DND-41 (cell line): ENCODE data around the gene OCA2.
A peak's percentile ranks its signal among the peaks of the same experiment; 100 is the strongest.

Experiments used
- ATAC-seq: fragments of 200-7000 bp; cut with Tn5 transposase; 3 replicates; pipeline ENCODE4 v1.9.1; 2021; ENCODE audit warnings: low read depth; ENCODE audit not compliant: insufficient read depth
- DNase-seq: peaks from one replicate; pipeline ENCODE4 v3.0.0-alpha.2; 2020
- H2AFZ ChIP-seq: 2 replicates; pipeline ENCODE4 v1.6.0; 2012; ENCODE audit warnings: low read depth, low read length
- H3K27ac ChIP-seq: 2 replicates; pipeline ENCODE4 v1.5.1; 2012; ENCODE audit warnings: low read length, inconsistent platforms
- H3K27me3 ChIP-seq: fragments of 200-600 bp; sonication (generic); 2 replicates; pipeline ENCODE4 v1.6.0; 2012; ENCODE audit warnings: low read length, mild to moderate bottlenecking, inconsistent platforms; ENCODE audit not compliant: insufficient read depth, poor library complexity
- H3K36me3 ChIP-seq: 2 replicates; pipeline ENCODE4 v1.5.1; 2012; ENCODE audit warnings: low read length, inconsistent platforms; ENCODE audit not compliant: insufficient read depth
- H3K4me1 ChIP-seq: 2 replicates; pipeline ENCODE4 v1.5.1; 2012; ENCODE audit warnings: mild to moderate bottlenecking, low read length; ENCODE audit not compliant: insufficient read depth
- H3K4me2 ChIP-seq: 2 replicates; pipeline ENCODE4 v1.6.0; 2012; ENCODE audit warnings: mild to moderate bottlenecking, moderate library complexity, low read length, inconsistent platforms; ENCODE audit not compliant: insufficient read depth
- H3K4me3 ChIP-seq, 2 experiments: fragments of 200-600 bp in 1 of 2; shearing (Covaris generic) in 1 of 2; 2 replicates each; pipeline ENCODE4 v1.5.1; 2012 to 2016; ENCODE audit warnings: inconsistent platforms in 2 of 2, low read length in 2 of 2, mild to moderate bottlenecking in 2 of 2, low read depth in 1 of 2, moderate library complexity in 1 of 2
- H3K79me2 ChIP-seq: 2 replicates; pipeline ENCODE4 v1.6.0; 2012; ENCODE audit warnings: low read length, inconsistent platforms; ENCODE audit not compliant: insufficient read depth
- H3K9ac ChIP-seq: 2 replicates; pipeline ENCODE4 v1.6.0; 2012; ENCODE audit warnings: low read depth, mild to moderate bottlenecking, inconsistent platforms, low read length, moderate library complexity
- H3K9me3 ChIP-seq: 2 replicates; pipeline ENCODE4 v1.5.1; 2012; ENCODE audit warnings: low read length, moderate library complexity, mild to moderate bottlenecking, inconsistent platforms; ENCODE audit not compliant: insufficient read depth, severe bottlenecking
- H4K20me1 ChIP-seq: 2 replicates; pipeline ENCODE4 v1.6.0; 2012; ENCODE audit warnings: low read length; ENCODE audit not compliant: insufficient read depth
- EZH2 ChIP-seq: IDR thresholded peaks from 3 replicates; pipeline ENCODE4 v1.6.1; 2012; ENCODE audit warnings: borderline replicate concordance, low read depth, mild to moderate bottlenecking, moderate library complexity, low read length, inconsistent platforms; ENCODE audit not compliant: severe bottlenecking
- TF ChIP-seq, protein P1 (sequence below): IDR thresholded peaks from 2 replicates; pipeline ENCODE4 v1.5.1; 2012; ENCODE audit warnings: borderline replicate concordance, low read length, moderate library complexity, mild to moderate bottlenecking; ENCODE audit not compliant: poor library complexity, severe bottlenecking; ENCODE audit errors: extremely low read depth

The OCA2 gene

DNA sequence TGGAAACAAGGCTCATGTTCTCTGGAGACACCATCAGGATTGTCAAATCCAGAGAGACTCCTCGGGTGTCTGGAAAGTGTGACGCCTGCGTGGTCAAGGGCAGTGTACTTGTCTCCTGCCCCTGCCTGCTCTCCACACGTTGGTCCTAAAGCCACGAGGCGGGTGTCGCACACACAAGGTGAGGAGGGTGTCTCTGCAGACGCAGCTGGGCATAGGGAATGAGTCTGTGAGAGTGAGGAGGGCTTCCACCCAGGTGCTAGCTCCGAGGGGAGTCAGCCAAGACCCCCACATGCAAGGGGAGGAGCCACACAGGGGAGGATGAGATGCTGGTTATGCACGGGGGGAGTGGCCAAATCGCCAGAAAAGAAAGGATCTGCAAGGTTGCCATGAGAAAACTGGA lies 27.9 kb upstream of the OCA2 start:
- 0 out of 2 replicates have a peak, but pooled peaks cover 6% of the 10 kb centered on the region for H4K20me1 ChIP-seq
- H3K79me2 ChIP-seq: no peaks in the 10 kb centered on the region
- no peak overlapping the region for H3K4me2 ChIP-seq
- no peak for TF ChIP-seq EZH2
- TF ChIP-seq, protein P1, sequence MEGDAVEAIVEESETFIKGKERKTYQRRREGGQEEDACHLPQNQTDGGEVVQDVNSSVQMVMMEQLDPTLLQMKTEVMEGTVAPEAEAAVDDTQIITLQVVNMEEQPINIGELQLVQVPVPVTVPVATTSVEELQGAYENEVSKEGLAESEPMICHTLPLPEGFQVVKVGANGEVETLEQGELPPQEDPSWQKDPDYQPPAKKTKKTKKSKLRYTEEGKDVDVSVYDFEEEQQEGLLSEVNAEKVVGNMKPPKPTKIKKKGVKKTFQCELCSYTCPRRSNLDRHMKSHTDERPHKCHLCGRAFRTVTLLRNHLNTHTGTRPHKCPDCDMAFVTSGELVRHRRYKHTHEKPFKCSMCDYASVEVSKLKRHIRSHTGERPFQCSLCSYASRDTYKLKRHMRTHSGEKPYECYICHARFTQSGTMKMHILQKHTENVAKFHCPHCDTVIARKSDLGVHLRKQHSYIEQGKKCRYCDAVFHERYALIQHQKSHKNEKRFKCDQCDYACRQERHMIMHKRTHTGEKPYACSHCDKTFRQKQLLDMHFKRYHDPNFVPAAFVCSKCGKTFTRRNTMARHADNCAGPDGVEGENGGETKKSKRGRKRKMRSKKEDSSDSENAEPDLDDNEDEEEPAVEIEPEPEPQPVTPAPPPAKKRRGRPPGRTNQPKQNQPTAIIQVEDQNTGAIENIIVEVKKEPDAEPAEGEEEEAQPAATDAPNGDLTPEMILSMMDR: no peak
- no peak for ATAC-seq
- no peak for DNase-seq
- H3K36me3 ChIP-seq: peaks cover 79% of the 10 kb centered on the region
- H3K9me3 ChIP-seq: no peaks in the 10 kb centered on the region
- H2AFZ ChIP-seq: no peak overlapping the region
- no peaks in the 10 kb centered on the region for H3K4me1 ChIP-seq
- no peak overlapping the region for H3K4me3 ChIP-seq
- no peak overlapping the region for H3K9ac ChIP-seq
- no peak overlapping the region for H3K27ac ChIP-seq
- no peaks in the 10 kb centered on the region for H3K27me3 ChIP-seq

DNA sequence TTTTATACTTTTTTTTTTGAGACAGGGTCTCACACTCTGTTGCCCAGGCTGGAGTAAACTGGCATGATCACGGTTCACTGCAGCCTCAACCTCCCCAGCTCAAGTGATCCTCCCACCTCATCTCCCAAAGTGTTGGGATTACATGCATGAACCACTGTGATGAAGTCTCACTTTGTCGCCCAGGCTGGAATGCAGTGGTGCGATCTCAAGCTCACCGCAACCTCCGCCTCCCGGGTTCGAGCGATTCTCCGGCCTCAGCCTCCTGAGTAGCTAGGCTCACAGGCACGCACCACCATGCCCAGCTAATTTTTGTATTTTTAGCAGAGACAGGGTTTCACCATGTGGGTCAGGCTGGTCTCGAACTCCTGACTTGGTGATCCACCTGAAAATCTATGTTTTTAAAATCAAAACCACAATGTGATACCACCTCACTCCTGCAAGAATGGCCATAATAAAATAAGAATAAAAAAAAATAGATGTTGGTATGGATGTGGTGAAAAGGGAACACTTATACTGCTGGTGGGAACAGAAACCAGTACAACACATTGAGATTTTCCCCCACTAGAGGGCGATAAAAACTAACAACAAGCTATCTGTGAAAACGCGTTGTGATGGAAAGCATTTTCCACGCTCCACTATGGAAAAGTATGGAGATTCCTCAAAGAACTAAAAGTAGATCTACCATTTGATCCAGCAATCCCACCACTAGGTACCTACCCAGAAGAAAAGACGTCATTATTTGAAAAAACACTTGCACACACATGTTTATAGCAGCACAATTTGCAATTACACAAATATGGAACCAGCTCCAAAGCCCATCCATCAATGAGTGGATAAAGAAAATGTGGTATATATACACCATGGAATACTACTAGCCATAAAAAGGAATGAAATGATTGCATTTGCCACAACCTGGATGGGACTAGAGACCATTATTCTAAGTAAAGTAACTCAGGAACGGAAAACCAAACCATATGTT lies 26.8 kb upstream of the OCA2 start:
- peak; percentile 58; the same call in 1 of the 3 replicates for ATAC-seq

DNA sequence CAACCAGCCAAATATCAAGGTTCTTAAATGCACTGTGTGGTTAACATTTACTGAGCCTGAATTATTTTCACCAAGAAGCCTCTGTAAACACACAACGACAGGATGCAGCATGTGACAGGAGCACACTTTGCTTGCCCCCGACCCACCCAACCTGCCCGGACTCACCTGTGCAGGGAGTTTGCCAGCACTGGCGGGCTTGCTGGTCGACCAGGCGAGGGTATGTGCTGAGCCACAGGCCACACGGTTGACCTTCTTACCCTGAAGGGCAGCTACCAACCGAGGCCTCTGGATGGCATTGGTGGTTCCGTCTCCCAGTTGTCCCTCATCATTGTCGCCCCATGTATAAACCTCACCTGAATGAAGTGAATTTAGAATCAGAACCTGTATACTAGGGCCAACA lies 25.7 kb upstream of the OCA2 start:
- 0 out of 2 replicates have a peak, but pooled peaks cover 6% of the 10 kb centered on the region for H4K20me1 ChIP-seq
- no peak for TF ChIP-seq EZH2
- TF ChIP-seq, protein P1: no peak

More for the DNA sequence above, 26.8 kb upstream of the OCA2 start:
- Histone ChIP-seq H4K20me1 (0 out of 2 replicates have a peak, but pooled peaks cover 6% of the 10 kb centered on the region), H3K4me3 (no peak overlapping the region), H3K27ac (no peak overlapping the region), H3K4me2 (no peak overlapping the region), H2AFZ (no peak overlapping the region), H3K79me2 (no peaks in the 10 kb centered on the region), H3K9me3 (no peaks in the 10 kb centered on the region), H3K4me1 (no peaks in the 10 kb centered on the region), H3K9ac (no peak overlapping the region), H3K27me3 (no peaks in the 10 kb centered on the region), H3K36me3 (peaks cover 75% of the 10 kb centered on the region)
- DNase-seq: no peak
- TF ChIP-seq EZH2: no peak
- TF ChIP-seq, protein P1: peak; percentile 65

More for the DNA sequence above, 25.7 kb upstream of the OCA2 start:
- Histone ChIP-seq H3K9ac (no peak overlapping the region), H3K4me3 (no peak overlapping the region), H3K27ac (no peak overlapping the region), H3K4me2 (no peak overlapping the region), H3K4me1 (no peaks in the 10 kb centered on the region), H3K27me3 (no peaks in the 10 kb centered on the region), H3K79me2 (no peaks in the 10 kb centered on the region), H2AFZ (no peak overlapping the region), H3K36me3 (peaks cover 75% of the 10 kb centered on the region), H3K9me3 (no peaks in the 10 kb centered on the region)
- DNase-seq: no peak
- no peak for ATAC-seq
